Activated naive CD4-positive, alpha-beta T cell treated with anti-CD3 and anti-CD28 coated beads for 36 hours (primary cell): ENCODE results near the gene AAGAB. TPM values are rescaled to one million over a fixed set of nuclear protein-coding genes. Genes with fewer than 3 reads are reported as not detected.
A peak's percentile ranks its signal among the peaks of the same experiment; 100 is the strongest.

Experiments used
- CTCF ChIA-PET: fragments of 350-600 bp; sonication (Branson Sonifier 250); formaldehyde crosslinking; loops from one replicate; lab custom pipeline; 2021; ENCODE audit warnings: antibody characterized with exemption; lab: Charles Lee
- DNase-seq: peaks from one replicate; pipeline ENCODE4 v3.0.0-alpha.2; 2020
- H3K27ac Mint-ChIP-seq: one replicate; pipeline ENCODE4 v1.8.0; 2021; ENCODE audit warnings: mild to moderate bottlenecking, mixed read lengths
- H3K27me3 Mint-ChIP-seq: one replicate; pipeline ENCODE4 v1.8.0; 2021; ENCODE audit warnings: low read depth, mixed read lengths
- H3K36me3 Mint-ChIP-seq: one replicate; pipeline ENCODE4 v1.8.0; 2021; ENCODE audit warnings: low read depth, mixed read lengths
- H3K4me1 Mint-ChIP-seq: one replicate; pipeline ENCODE4 v1.8.0; 2021; ENCODE audit warnings: low read depth, mixed read lengths
- H3K4me3 Mint-ChIP-seq: one replicate; pipeline ENCODE4 v1.8.0; 2021; ENCODE audit warnings: mild to moderate bottlenecking, moderate library complexity, mixed read lengths
- H3K9me3 Mint-ChIP-seq: one replicate; pipeline ENCODE4 v1.8.0; 2021; ENCODE audit warnings: mixed read lengths
- intact Hi-C: fragments of 100-400 bp; cut with micrococcal nuclease; formaldehyde crosslinking; loops from one replicate; pipeline ENCODE4 v1.15.1; 2023
- total RNA-seq, 2 experiments: library from RNA; stranded (reverse); gene quantifications; one replicate each; pipeline ENCODE4 v1.2.3, GENCODE V29; 2021

The AAGAB gene
- total RNA-seq, 2 experiments from 2014 or later = 47.2 to 48.8 TPM

DNA sequence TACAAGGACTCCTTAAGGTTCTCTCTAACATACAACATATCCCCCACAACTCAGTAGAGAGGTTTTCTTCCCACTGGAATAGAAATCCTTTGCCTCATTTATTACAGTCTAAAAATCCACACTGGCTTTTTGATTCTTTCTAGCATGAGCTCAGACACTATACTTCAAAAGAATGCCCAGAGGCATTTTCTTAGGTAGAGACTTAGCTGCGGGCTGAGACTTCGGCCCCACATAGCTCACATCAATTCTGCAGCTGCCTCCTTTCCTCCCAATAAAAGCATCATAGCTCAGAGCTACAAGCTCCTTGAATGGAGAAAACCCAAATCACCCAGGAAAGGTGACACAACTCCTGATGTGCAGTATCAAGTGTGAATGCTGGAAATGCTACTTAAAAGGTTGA is 52.4 kb downstream of the AAGAB start:
- no peak overlapping the region for H3K4me3 Mint-ChIP-seq
- H3K36me3 Mint-ChIP-seq = peaks cover 17% of the 10 kb centered on the region
- H3K4me1 Mint-ChIP-seq = peaks cover 10% of the 10 kb centered on the region
- CTCF ChIA-PET = interaction anchor here (0.8 to 1.0 kb wide), 3 partner anchors 17 to 102 kb away, joined by 3 read pairs; no protein-coding TSS in a partner anchor
- H3K27me3 Mint-ChIP-seq = no peaks in the 10 kb centered on the region
- no peak overlapping the region for H3K27ac Mint-ChIP-seq
- no peaks in the 10 kb centered on the region for H3K9me3 Mint-ChIP-seq
- DNase-seq = no peak
- intact Hi-C loops = no loop called here

DNA sequence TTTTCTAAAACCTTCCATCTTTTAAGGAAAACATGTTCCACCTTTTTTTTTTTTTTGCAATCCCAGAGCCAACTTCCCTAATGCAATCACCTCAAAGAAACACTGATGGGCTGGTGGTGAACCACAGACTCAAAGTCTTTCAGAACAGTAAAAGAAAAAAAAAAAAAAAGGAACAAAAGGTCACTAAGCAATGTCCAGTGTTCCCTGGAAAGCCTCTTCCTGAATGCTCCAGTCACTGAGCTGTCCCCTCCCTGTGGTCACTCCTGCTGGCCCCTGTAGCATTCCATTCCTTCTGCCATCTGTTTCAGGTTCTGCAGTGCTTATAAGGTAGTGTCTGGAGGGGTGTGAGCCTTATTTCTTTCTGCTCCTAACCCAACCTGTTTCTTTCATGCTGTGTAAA is 53.3 kb downstream of the AAGAB start:
- no peak for DNase-seq
- CTCF ChIA-PET = interaction anchor here (0.9 to 1.4 kb wide), 3 partner anchors 11 to 27 kb away, joined by 3 to 4 read pairs (median 3); no protein-coding TSS in a partner anchor
- Mint-ChIP-seq H3K36me3 (peaks cover 23% of the 10 kb centered on the region), H3K9me3 (no peaks in the 10 kb centered on the region), H3K27ac (no peak overlapping the region), H3K27me3 (no peaks in the 10 kb centered on the region), H3K4me1 (peaks cover 10% of the 10 kb centered on the region), H3K4me3 (no peak overlapping the region)
- intact Hi-C loops = no loop called here

DNA sequence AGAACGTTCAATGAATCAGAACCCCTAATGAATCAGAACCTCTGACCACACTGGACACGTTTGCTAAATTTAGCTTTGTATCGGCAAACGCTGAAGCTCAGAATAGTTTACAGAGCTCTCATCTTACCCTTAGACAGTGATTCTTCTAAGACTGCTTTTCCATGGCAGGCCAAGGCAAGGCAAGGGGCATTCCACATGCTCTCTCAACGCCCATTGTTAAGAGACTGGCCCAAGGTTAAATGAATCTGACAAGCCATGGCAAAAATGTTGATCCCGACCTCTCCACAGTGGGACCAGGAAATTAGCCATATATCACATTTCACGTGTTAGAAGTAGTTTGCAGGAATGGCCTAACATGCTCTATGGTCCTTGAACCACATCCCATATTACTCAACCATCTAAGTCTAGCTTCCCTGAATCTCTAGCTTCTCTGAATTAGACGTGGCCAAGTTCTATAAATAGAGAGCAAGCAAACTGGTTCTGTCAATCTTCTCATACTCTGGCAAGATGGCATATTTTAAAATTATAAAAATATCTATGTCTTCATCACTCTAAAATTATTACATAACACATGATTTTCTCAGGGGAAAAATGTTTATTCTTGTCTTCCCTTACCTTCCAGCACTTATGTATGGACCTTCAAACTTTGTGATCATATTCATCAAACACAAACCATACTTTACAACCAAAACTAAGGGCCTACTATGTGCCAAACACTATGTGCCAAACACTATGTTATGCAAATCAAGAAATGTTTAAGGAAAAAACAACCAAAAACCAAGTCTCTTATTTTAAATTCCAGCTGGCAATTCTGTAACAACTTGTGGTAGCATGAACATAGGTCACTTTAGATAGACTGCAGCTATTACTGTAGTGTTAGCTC is 54.3 kb downstream of the AAGAB start:
- Mint-ChIP-seq H3K27ac (no peak overlapping the region), H3K4me3 (no peak overlapping the region), H3K27me3 (no peaks in the 10 kb centered on the region), H3K9me3 (no peaks in the 10 kb centered on the region), H3K36me3 (peaks cover 24% of the 10 kb centered on the region), H3K4me1 (peaks cover 10% of the 10 kb centered on the region)
- intact Hi-C loops = no loop called here
- no peak for DNase-seq
- CTCF ChIA-PET = interaction anchor here (0.9 to 1.4 kb wide), 3 partner anchors 12 to 28 kb away, joined by 3 to 4 read pairs (median 3); no protein-coding TSS in a partner anchor

DNA sequence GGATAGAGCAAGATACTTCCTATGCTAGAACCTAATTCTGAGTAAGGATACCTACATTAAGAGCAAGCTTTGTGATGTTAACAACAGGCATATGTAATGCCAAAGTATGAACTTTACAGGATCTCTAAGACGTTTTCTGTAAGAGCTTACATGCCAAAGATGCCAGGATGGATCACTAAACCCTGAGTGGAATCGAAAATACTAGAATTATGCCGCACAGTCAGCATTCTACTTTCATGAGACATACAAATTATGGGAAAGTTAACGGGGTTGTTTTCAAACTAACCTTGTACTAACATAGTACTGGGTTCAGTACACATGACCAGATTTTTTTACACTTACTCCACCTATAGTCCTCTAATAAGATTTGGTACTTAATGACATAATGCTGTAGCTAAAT is 55.1 kb downstream of the AAGAB start:
- peaks cover 24% of the 10 kb centered on the region for H3K36me3 Mint-ChIP-seq

DNA sequence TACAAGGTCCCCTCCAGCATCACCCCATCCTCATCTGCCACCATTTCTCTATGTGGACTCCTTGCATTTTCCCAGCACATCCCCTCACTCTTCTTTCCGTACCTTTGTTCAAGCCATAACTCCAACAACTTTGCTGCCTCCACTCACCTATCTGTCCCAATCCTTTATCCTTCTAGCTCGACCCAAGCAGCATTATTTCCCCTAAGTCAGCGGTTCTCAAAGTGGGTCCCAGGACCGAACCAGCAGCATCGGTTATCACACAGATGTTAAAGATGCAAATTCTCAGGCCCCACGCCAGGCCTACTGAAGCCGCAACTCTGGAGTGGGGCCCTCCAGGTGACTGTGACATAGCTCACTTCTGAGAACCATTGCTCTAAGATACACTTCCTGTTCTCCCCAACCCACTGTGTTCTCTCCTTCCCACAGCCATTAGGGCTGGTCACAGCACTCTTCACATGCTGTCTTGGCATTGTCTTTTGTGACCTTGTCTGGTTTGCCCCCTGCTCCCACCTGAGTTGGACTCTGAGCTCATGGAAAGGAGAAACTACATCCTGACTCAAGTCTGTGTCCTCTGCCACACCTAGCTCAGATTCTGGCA is 56.2 kb downstream of the AAGAB start:
- Mint-ChIP-seq H3K36me3 (peaks cover 21% of the 10 kb centered on the region), H3K9me3 (no peaks in the 10 kb centered on the region), H3K27ac (peak overlapping the region; percentile 67), H3K4me3 (no peak overlapping the region), H3K27me3 (no peaks in the 10 kb centered on the region), H3K4me1 (peaks cover 10% of the 10 kb centered on the region)
- CTCF ChIA-PET = interaction anchor here (0.6 kb wide), 1 partner anchor 654 kb away, joined by 4 read pairs; no protein-coding TSS in a partner anchor
- intact Hi-C loops = no loop called here
- peak; percentile 46 for DNase-seq

More for the DNA sequence above, 55.1 kb downstream of the AAGAB start:
- H3K9me3 Mint-ChIP-seq = no peaks in the 10 kb centered on the region
- no peaks in the 10 kb centered on the region for H3K27me3 Mint-ChIP-seq
- H3K27ac Mint-ChIP-seq = no peak overlapping the region
- CTCF ChIA-PET = no interaction called here
- H3K4me3 Mint-ChIP-seq = no peak overlapping the region
- peaks cover 10% of the 10 kb centered on the region for H3K4me1 Mint-ChIP-seq
- intact Hi-C loops = no loop called here
- DNase-seq = no peak

DNA sequence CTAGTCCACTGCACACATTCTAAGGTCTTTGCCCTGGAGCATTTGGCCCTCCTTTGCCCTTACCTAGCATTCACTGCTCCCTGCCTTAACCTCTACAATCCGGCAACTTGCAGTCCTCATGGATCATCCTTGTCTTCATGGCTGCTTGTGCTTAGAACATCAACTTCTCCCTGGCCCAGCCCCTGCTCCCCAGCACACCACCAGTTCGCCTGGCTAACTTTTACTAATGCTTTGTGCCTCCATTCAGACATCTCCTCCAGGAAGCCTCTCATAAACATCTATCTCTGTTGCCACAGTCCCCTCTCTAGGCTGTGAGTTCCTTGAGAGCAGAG is 57.1 kb downstream of the AAGAB start:
- Mint-ChIP-seq H3K4me1 (peaks cover 10% of the 10 kb centered on the region), H3K4me3 (no peak overlapping the region), H3K27me3 (no peaks in the 10 kb centered on the region), H3K9me3 (no peaks in the 10 kb centered on the region), H3K36me3 (peaks cover 24% of the 10 kb centered on the region), H3K27ac (no peak overlapping the region)
- DNase-seq = no peak
- CTCF ChIA-PET = no interaction called here
- intact Hi-C loops = no loop called here

DNA sequence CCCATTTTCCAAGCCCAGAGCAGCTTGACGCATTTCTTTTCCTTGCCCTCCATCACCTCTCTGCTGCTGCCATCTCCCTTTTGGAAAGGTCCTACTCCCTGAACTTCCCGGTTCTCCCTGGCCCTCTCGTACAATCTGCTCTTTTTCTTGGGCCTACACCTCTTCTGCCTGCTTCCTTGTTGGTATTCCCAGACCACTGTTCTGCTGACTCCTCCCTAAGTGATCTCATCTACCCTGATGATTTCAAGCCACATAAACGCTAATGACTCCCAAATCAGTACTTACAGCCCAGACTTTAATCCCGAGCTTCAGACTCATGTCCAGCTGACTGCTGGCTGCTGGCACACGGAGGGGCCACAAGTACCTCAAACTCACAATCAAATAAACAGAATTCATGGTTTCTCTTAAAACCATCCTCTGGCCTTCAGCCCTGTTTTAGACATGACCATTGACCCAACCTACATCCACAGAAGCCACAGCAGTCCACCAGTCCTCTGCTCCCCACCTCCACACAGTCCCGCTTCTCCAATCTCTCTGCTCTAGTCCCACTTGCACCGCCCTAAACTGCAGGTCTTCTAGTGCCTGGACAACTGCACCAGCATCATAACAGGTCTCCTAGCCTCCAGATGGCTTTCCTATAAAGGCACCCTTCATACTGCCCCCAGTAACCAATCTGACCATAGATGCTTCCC is 57.6 kb downstream of the AAGAB start:
- peaks cover 24% of the 10 kb centered on the region for H3K36me3 Mint-ChIP-seq

DNA sequence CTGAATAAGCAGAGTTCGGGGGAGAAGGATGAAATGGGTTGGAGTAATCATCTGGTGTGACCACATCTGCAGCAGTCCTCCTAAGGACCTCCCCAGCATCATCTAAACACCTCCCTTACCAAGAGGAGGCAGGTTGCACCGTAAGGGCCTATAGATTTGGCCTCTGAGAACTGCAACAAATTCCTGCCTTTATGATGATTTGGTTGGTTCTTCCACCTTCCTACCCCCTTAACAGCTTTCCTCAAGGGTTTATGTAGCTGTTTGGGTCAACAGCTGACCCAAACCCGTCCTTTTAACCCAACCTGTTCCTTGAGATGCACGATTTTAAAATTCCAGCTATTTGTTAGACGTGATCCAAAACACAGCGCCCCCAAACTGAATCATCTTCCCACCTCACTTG is 58.2 kb downstream of the AAGAB start:
- no peaks in the 10 kb centered on the region for H3K27me3 Mint-ChIP-seq
- no peaks in the 10 kb centered on the region for H3K9me3 Mint-ChIP-seq
- DNase-seq = no peak
- H3K4me1 Mint-ChIP-seq = peaks cover 12% of the 10 kb centered on the region
- H3K36me3 Mint-ChIP-seq = peaks cover 22% of the 10 kb centered on the region
- intact Hi-C loops = no loop called here
- H3K27ac Mint-ChIP-seq = no peak overlapping the region
- no peak overlapping the region for H3K4me3 Mint-ChIP-seq
- CTCF ChIA-PET = no interaction called here

More for the DNA sequence above, 57.6 kb downstream of the AAGAB start:
- peak overlapping the region; percentile 15 for H3K27ac Mint-ChIP-seq
- no peak overlapping the region for H3K4me3 Mint-ChIP-seq
- no peaks in the 10 kb centered on the region for H3K27me3 Mint-ChIP-seq
- CTCF ChIA-PET = no interaction called here
- peaks cover 12% of the 10 kb centered on the region for H3K4me1 Mint-ChIP-seq
- intact Hi-C loops = no loop called here
- no peak for DNase-seq
- H3K9me3 Mint-ChIP-seq = no peaks in the 10 kb centered on the region

DNA sequence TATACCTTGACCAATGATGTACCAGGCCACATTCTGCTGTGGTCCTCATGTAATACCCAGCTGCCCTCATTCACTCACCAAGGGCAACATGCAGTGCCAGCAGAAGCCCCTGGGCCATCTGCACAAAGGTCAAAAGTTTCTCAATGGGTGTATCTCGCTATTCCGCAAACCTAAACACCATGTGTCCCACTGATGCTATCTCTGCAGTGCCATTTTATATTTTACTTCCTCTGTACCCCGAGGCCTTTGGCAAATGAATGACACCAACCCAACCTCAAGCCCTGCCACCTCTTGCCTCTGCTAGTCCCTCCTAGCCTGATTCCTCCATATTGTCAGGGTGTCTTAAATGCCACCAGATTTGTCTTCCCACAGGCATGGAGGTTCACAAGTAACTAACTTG is 59.2 kb downstream of the AAGAB start:
- Mint-ChIP-seq H3K27me3 (no peaks in the 10 kb centered on the region), H3K36me3 (peaks cover 22% of the 10 kb centered on the region), H3K4me3 (no peak overlapping the region), H3K9me3 (no peaks in the 10 kb centered on the region), H3K4me1 (peaks cover 12% of the 10 kb centered on the region), H3K27ac (no peak overlapping the region)
- DNase-seq = no peak
- intact Hi-C loops = no loop called here
- CTCF ChIA-PET = no interaction called here

DNA sequence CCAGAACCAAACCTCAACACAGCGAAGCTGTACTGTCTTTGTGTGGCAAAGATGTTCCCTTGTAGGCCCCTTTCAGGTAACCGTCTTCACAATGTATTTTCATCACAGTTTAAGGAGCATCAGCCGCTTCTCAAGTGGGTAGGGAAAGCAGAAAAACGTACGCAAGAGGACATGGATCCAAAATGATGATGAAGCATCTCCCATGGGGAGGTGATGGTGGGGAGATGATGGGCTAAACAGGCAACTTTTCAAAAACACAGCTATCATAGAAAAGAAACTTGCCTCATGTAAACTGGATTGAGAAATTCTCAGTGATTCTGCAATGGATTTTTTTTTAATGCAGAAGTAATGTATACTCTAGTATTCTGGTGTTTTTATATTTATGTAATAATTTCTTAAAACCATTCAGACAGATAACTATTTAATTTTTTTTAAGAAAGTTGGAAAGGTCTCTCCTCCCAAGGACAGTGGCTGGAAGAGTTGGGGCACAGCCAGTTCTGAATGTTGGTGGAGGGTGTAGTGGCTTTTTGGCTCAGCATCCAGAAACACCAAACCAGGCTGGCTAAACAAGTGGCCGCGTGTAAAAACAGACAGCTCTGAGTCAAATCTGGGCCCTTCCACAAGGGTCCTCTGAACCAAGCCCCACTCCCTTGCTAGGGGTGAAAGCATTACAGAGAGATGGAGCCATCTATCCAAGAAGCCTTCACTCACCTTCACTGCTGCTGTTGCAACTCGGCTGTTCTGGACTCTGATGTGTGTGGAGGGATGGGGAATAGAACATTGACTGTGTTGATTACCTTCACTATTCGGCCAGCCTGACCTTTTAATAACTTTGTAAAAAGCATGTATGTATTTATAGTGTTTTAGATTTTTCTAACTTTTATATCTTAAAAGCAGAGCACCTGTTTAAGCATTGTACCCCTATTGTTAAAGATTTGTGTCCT is 60.0 kb downstream of the AAGAB start:
- no peak for DNase-seq
- no peak overlapping the region for H3K4me3 Mint-ChIP-seq
- no peaks in the 10 kb centered on the region for H3K27me3 Mint-ChIP-seq
- peaks cover 21% of the 10 kb centered on the region for H3K36me3 Mint-ChIP-seq
- no peaks in the 10 kb centered on the region for H3K9me3 Mint-ChIP-seq
- intact Hi-C loops = no loop called here
- CTCF ChIA-PET = no interaction called here
- H3K27ac Mint-ChIP-seq = peak overlapping the region; percentile 11
- peaks cover 12% of the 10 kb centered on the region for H3K4me1 Mint-ChIP-seq

DNA sequence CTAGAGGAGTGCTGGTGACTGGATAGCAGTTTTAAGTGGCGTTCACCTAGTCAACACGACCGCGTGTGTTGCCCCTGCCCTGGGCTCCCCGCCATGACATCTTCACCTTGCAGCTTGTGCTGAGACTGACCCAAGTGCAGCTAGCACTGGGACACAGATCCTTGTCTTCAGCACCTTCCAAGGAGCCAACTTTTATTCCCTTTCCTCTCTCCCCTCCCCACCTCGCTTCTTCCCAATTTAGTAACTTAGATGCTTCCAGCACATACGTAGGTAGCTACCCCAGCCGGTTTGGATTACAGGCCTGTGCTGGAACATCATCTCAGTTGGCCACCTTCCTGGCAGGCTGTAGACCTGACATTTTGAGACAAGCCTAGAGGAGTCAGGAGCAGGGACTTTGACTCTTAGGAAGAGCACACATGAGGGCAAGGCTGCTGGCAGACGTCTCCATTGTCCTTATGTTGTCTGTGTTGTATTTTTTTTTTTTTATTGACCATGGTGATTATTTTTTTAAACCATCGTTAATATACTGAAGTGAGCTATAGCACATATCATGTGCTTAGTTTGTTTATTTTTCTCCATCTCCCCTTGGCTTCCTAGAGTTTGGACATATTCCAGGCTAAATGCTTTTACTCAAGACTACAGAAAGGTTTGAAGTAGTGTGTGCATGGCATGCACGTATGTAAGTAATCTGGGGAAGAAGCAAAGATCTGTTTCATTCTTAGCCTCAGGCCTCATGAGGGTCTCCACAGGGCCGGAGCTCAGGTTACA is 61.1 kb downstream of the AAGAB start:
- H3K4me3 Mint-ChIP-seq = no peak overlapping the region
- no peaks in the 10 kb centered on the region for H3K9me3 Mint-ChIP-seq
- H3K36me3 Mint-ChIP-seq = peaks cover 22% of the 10 kb centered on the region
- H3K4me1 Mint-ChIP-seq = peaks cover 8% of the 10 kb centered on the region
- no peaks in the 10 kb centered on the region for H3K27me3 Mint-ChIP-seq
- intact Hi-C loops = no loop called here
- no peak overlapping the region for H3K27ac Mint-ChIP-seq
- CTCF ChIA-PET = interaction anchor here (0.6 kb wide), 1 partner anchor 15 kb away, joined by 5 read pairs; no protein-coding TSS in a partner anchor
- DNase-seq = no peak
